ENCODE data around the gene CYSTM1.
A peak's percentile ranks its signal among the peaks of the same experiment; 100 is the strongest.

CYSTM1 gene

DNA sequence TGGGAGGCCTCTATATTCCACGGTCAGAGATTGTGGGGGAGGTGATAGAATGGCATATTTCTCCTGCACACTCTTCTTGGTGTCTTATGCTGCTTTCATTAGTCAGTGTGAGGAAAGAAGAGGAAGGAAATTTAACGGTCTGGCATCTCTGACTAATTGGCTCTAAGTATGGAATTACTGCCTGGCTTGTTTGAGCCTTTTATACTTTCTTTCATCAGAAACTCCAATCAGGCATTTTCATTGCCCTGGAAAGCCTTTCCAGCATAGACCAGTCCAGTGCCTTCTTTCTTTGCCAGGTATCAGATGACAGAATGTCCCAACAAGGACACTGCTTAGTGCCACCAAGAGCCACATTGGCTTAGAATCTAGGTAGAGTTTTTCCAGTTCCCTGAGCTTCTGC, 30.2 kb downstream of the CYSTM1 start:
- H3K4me1 ChIP-seq (ENCODE audit: control insufficient read depth, insufficient read depth, low read length) = peaks cover 46% of the 10 kb centered on the region
- no peak overlapping the region for H3K4me3 ChIP-seq (ENCODE audit: low read length)
- H3K27me3 ChIP-seq (ENCODE audit: control insufficient read depth, insufficient read depth, low read length) = no peaks in the 10 kb centered on the region
- H3K9ac ChIP-seq (ENCODE audit: low read length) = no peak overlapping the region
- H3K36me3 ChIP-seq (ENCODE audit: control insufficient read depth, insufficient read depth, low read length) = peaks cover 13% of the 10 kb centered on the region
- no peaks in the 10 kb centered on the region for H3K9me3 ChIP-seq (ENCODE audit: control insufficient read depth, low read length)

DNA sequence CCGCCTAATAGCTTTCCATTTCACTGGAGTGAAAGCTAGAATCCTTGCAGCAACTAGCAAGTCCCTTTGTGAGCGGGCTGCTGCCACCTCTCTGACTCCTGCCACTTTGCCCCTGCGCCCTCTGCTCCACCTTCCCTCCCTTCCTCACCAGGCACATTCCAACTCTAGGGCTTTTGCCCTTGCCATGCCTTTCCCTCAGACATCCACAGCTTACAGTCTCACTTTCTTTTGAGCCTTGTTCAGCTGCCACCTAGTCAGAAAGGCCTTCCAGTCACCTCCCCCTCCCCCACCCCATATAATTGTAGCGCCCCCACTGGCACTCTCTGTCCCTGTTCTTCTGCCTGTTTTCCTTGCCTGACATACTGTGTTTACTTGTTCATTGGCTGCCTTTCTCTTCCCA, 31.0 kb downstream of the CYSTM1 start:
- Histone ChIP-seq H3K9me3 (ENCODE audit: control insufficient read depth, low read length) (no peaks in the 10 kb centered on the region), H3K36me3 (ENCODE audit: control insufficient read depth, insufficient read depth, low read length) (peaks cover 13% of the 10 kb centered on the region), H3K9ac (ENCODE audit: low read length) (no peak overlapping the region), H3K4me1 (ENCODE audit: control insufficient read depth, insufficient read depth, low read length) (peaks cover 44% of the 10 kb centered on the region), H3K4me3 (ENCODE audit: low read length) (no peak overlapping the region), H3K27me3 (ENCODE audit: control insufficient read depth, insufficient read depth, low read length) (no peaks in the 10 kb centered on the region)

DNA sequence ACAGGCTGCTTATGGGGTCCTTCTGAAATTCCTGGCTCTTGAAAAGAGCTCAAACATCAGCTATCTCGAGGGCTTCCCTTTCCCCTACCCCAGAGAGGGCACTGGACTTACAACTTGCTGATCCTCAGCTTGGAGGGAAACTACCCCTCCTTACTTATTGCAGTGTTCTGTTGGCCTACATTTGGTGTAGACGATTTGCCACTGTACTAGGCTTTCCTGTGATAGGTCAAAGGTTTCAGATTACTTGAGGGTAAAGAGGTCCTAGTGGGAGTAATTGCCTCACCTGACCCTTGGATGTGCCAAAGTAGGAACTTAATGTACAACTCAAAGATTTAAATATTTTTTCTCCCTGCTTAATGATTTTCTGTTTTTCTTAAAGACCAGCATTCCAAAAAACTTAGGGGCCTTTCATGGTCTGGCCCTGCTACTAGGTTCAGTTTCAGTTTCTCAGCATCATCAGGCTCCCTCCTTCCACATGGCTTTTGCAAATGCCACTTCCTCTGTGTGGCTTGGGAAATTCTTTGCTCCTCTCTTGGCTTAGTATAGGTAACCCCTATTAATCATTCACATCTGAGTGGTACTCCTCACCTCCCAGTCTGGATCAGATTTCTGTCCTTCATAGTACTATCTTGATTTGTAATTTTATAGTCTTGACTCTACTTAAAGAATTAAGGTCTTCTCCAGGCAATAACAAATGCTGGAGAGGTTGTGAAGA, 32.4 kb downstream of the CYSTM1 start:
- H3K36me3 ChIP-seq (ENCODE audit: control insufficient read depth, insufficient read depth, low read length) = peaks cover 10% of the 10 kb centered on the region
- H3K4me3 ChIP-seq (ENCODE audit: low read length) = no peak overlapping the region
- H3K9ac ChIP-seq (ENCODE audit: low read length) = no peak overlapping the region
- peaks cover 34% of the 10 kb centered on the region for H3K4me1 ChIP-seq (ENCODE audit: control insufficient read depth, insufficient read depth, low read length)
- no peaks in the 10 kb centered on the region for H3K27me3 ChIP-seq (ENCODE audit: control insufficient read depth, insufficient read depth, low read length)
- H3K9me3 ChIP-seq (ENCODE audit: control insufficient read depth, low read length) = no peaks in the 10 kb centered on the region

DNA sequence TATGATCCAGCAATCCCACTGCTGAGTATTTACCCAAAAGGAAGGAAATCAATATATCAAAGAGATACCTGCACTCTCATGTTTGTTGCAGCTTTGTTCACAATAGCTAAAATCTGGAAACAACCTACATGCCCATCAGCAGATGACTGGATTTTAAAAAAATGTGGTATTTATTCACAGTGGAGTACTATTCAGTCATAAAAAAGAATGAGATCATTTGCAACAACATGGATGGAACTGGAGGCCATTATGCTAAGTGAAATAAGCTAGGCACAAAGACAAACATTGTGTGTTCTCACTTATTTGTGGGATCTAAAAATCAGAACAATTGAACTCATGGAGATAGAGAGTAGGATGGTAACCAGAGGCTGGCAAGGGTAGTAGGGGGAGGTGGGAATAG, 33.1 kb downstream of the CYSTM1 start:
- Histone ChIP-seq H3K9me3 (ENCODE audit: control insufficient read depth, low read length) (no peaks in the 10 kb centered on the region), H3K36me3 (ENCODE audit: control insufficient read depth, insufficient read depth, low read length) (peaks cover 7% of the 10 kb centered on the region), H3K27me3 (ENCODE audit: control insufficient read depth, insufficient read depth, low read length) (no peaks in the 10 kb centered on the region), H3K4me1 (ENCODE audit: control insufficient read depth, insufficient read depth, low read length) (peaks cover 27% of the 10 kb centered on the region), H3K4me3 (ENCODE audit: low read length) (no peak overlapping the region), H3K9ac (ENCODE audit: low read length) (no peak overlapping the region)

DNA sequence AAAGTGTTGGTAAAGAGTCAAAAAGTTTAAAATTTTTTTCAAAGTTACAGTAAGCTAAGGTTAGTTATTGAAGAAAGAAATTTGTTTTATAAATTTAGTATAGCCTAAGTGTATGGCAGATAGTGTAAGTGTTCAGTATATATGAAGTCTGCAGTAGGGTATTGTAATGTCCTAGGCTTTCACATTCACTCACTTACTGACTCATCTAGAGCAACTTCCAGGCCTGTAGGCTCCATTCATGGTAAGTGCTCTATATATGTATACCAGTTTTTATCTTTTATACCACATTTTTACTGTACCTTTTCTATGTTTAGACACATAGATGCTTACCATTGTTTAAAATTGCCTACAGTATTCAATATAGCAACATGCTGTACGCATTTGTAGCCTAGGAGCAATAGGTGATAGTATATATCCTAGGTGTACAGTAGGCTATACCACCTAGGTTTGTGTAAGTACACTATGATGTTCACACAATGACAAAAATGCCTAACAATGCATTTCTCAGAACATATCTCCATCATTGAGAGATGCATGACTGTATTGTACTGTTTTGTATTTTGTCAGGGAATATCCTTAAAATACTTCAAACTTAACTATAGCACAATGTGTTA, 38.5 kb downstream of the CYSTM1 start:
- peaks cover 51% of the 10 kb centered on the region for H3K4me1 ChIP-seq (ENCODE audit: control insufficient read depth, insufficient read depth, low read length)
- H3K4me3 ChIP-seq (ENCODE audit: low read length) = no peak overlapping the region
- H3K9ac ChIP-seq (ENCODE audit: low read length) = no peak overlapping the region
- no peaks in the 10 kb centered on the region for H3K27me3 ChIP-seq (ENCODE audit: control insufficient read depth, insufficient read depth, low read length)
- H3K9me3 ChIP-seq (ENCODE audit: control insufficient read depth, low read length) = no peaks in the 10 kb centered on the region
- H3K36me3 ChIP-seq (ENCODE audit: control insufficient read depth, insufficient read depth, low read length) = no peaks in the 10 kb centered on the region

DNA sequence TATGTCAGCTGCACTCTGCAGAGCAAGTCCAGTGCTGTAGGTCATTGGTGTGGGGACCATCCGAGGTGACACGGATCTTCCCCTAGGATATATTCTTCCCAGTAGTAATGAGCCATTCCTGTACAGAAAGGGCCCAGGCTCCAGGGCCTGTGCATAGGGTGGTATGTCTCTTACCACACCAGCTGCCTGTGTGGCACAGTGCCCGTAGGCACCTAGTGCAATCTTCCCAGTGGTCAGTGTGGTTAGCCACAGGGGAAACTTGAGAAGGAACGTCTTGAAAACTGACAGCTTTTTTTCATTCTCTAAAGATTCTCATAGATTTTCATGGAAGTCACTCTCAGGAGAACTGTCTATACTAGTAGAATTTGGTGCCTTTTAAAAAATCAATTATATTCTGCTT, 39.8 kb downstream of the CYSTM1 start:
- Histone ChIP-seq H3K4me1 (ENCODE audit: control insufficient read depth, insufficient read depth, low read length) (peaks cover 60% of the 10 kb centered on the region), H3K9me3 (ENCODE audit: control insufficient read depth, low read length) (no peaks in the 10 kb centered on the region), H3K4me3 (ENCODE audit: low read length) (no peak overlapping the region), H3K27me3 (ENCODE audit: control insufficient read depth, insufficient read depth, low read length) (no peaks in the 10 kb centered on the region), H3K9ac (ENCODE audit: low read length) (peak overlapping the region; percentile 24), H3K36me3 (ENCODE audit: control insufficient read depth, insufficient read depth, low read length) (no peaks in the 10 kb centered on the region)

DNA sequence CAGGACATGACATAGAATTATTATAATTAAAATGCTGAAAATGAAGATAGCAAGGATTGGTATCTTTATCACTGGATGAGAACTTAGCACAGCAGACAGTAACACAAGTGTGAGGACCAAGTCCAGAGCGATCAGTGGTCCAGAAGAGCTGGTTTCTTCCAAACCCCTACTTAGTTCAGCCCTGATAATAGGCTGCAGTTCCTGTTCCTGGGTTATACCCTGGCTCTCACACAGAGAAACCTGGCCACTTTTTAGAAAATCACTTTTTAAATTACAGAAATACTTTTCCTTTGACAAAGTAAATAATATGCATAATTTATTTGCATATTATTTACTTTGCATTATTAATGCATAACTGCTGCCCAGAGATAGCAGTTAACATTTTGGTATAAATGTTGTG, 40.3 kb downstream of the CYSTM1 start:
- H3K4me1 ChIP-seq (ENCODE audit: control insufficient read depth, insufficient read depth, low read length) = peaks cover 65% of the 10 kb centered on the region
- H3K4me3 ChIP-seq (ENCODE audit: low read length) = no peak overlapping the region
- no peaks in the 10 kb centered on the region for H3K36me3 ChIP-seq (ENCODE audit: control insufficient read depth, insufficient read depth, low read length)
- no peaks in the 10 kb centered on the region for H3K9me3 ChIP-seq (ENCODE audit: control insufficient read depth, low read length)
- H3K27me3 ChIP-seq (ENCODE audit: control insufficient read depth, insufficient read depth, low read length) = no peaks in the 10 kb centered on the region
- no peak overlapping the region for H3K9ac ChIP-seq (ENCODE audit: low read length)

DNA sequence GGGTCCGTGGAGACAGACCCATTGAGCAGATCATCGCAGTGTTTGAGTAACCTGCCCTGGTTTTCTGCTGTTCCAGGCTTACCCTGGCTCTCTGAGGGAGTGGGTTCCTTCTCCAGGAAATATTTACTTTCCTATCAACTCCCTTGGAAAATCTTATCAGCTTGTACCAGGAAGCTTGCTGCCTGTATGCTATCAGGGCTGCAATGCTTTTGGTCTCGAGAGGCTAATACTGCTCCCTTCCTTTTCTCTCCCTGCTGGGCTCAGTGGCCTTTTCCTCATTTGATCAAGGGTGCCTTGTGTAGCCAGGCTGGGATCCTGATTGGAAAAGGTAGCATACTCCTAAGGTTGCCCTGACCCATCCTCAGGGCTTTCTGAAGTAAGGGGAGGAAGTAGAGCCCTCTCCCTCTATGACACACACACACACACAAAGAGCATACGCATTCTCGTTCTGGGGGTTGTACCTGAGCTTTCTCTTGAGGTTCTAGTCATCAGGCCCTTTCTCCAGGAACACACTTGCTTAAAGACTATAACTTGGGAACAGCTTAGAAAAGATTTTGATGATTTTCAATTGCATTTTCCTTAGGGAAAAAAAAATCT, 41.6 kb downstream of the CYSTM1 start:
- Histone ChIP-seq H3K9me3 (ENCODE audit: control insufficient read depth, low read length) (no peaks in the 10 kb centered on the region), H3K9ac (ENCODE audit: low read length) (peak overlapping the region; percentile 51), H3K27me3 (ENCODE audit: control insufficient read depth, insufficient read depth, low read length) (no peaks in the 10 kb centered on the region), H3K4me3 (ENCODE audit: low read length) (no peak overlapping the region), H3K36me3 (ENCODE audit: control insufficient read depth, insufficient read depth, low read length) (peaks cover 2% of the 10 kb centered on the region), H3K4me1 (ENCODE audit: control insufficient read depth, insufficient read depth, low read length) (peaks cover 78% of the 10 kb centered on the region)

DNA sequence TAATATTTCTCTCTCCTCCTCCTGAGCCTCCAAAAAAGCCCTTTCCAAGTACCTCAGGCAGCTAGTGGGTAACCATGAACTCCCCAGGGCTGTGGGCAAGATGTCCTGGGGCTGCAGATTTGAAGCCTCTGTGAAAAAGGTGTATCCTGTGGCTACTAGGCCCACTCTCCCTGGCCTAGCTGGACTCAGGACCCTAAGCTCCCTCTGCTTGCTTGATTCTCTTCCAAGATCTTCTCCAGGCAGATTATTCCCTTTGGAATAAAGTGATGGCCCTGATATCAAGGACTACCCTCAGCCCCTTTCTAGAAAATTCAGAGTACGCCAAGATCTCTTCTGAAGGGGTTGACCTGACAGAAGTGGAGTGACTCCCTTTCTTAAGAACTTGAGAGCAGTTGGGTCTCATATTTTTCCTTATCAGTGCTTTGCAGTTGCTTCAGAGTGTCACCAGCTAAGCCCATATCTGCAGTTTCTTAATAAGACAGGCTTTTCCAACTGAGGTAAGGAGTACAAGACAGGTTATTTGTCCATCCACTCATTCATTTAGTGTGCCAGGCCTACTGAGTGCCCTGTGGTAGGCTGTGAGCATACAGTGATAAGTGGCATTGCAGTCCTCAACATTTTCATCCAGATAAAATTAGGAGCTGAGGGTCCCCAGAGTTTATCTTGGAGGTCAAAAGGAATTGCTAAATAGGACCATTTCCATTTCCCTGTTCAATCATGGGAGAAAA, 42.5 kb downstream of the CYSTM1 start:
- H3K27me3 ChIP-seq (ENCODE audit: control insufficient read depth, insufficient read depth, low read length) = no peaks in the 10 kb centered on the region
- no peak overlapping the region for H3K4me3 ChIP-seq (ENCODE audit: low read length)
- H3K9ac ChIP-seq (ENCODE audit: low read length) = peak overlapping the region; percentile 56
- H3K4me1 ChIP-seq (ENCODE audit: control insufficient read depth, insufficient read depth, low read length) = peaks cover 87% of the 10 kb centered on the region
- H3K36me3 ChIP-seq (ENCODE audit: control insufficient read depth, insufficient read depth, low read length) = peaks cover 5% of the 10 kb centered on the region
- no peaks in the 10 kb centered on the region for H3K9me3 ChIP-seq (ENCODE audit: control insufficient read depth, low read length)

DNA sequence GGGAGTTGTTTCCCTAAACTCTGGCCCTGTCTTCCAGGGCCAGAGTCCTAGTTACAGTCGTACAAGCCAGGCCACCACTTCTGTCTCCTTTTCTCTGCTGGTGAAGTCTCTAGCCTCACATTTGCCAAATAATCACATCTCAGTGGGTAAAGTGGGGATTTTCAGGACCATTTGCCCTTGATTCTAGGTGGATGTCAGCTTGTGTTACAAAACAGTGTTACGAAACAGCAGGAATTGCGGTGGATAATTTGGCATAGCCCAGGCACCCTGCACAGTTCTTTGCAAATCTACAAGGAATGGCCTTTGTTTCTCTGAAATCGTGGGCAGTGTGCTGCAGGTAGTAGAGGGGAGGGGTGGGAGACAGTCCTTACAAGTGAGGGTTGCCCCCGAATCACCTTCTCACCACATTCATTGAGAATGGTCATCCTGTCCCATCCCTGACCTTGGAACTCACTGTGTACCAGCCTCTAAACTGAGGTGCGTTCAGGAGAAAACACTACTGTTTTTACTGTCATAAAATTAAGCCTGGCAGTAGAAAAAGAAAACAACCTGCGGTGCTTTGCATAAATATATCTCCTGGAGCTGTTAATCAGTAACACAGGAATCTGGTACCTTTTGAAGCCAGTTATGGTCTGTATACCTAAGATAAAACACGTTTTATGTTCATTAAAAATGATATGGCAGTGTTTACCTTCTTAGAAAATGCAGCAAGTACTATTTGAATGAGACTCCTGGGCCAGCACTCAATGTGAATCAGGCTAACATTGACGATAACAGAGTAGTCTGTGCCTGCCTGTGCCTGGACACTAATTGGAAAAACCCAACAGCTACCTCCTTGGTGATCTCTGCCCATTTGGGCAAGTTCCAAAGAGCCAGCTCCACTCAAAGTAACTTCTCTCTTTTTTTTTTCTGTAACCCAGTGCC, 44.3 kb downstream of the CYSTM1 start:
- H3K36me3 ChIP-seq (ENCODE audit: control insufficient read depth, insufficient read depth, low read length) = peaks cover 5% of the 10 kb centered on the region
- H3K4me1 ChIP-seq (ENCODE audit: control insufficient read depth, insufficient read depth, low read length) = peaks cover 93% of the 10 kb centered on the region
- no peaks in the 10 kb centered on the region for H3K27me3 ChIP-seq (ENCODE audit: control insufficient read depth, insufficient read depth, low read length)
- peak overlapping the region; percentile 56 for H3K9ac ChIP-seq (ENCODE audit: low read length)
- no peaks in the 10 kb centered on the region for H3K9me3 ChIP-seq (ENCODE audit: control insufficient read depth, low read length)
- H3K4me3 ChIP-seq (ENCODE audit: low read length) = no peak overlapping the region

DNA sequence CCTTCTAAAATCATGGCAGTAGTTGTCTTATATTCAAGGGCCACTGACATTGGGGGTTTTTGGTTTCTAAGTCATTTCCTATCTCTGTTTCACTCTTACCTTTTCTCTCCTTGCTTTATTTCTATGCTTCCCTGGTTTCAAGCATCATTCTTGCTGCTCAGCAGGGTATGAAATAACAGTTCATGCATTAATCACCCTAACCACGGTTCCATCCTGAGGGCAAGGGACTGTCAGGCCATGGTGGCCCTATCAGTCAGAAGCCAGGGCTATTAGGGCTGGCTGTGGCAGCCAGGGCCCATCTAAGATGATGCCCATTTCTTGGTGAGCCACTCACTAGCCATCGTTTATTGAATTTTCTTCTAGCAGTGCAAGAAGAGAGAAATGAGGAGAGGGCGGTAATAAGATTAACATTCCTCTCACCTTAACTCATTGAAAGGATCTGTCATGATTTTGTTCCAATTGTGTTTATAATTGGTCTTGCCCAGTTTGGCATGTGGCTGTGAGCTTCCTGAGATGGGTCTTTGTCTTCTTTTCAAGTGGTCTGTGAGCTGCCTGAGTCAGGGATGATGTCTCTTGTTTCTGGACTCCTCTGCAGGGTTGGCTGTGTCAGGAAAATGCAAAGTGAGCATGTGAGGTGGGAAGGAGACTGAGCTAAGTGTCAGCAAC, 45.2 kb downstream of the CYSTM1 start:
- H3K9ac ChIP-seq (ENCODE audit: low read length) = peak overlapping the region; percentile 37

More for the DNA sequence above, 45.2 kb downstream of the CYSTM1 start:
- no peaks in the 10 kb centered on the region for H3K27me3 ChIP-seq (ENCODE audit: control insufficient read depth, insufficient read depth, low read length)
- H3K4me3 ChIP-seq (ENCODE audit: low read length) = no peak overlapping the region
- H3K9me3 ChIP-seq (ENCODE audit: control insufficient read depth, low read length) = no peaks in the 10 kb centered on the region
- peaks cover 94% of the 10 kb centered on the region for H3K4me1 ChIP-seq (ENCODE audit: control insufficient read depth, insufficient read depth, low read length)
- H3K36me3 ChIP-seq (ENCODE audit: control insufficient read depth, insufficient read depth, low read length) = peaks cover 5% of the 10 kb centered on the region

Measured in mucosa of stomach (tissue), 1 donor.